ENCODE measurements around the gene TMEM163.
"Not testable (repeated sequence)": the region's sequence is repeated elsewhere in the genome, so short reads cannot be mapped to it uniquely, and the experiment has no call there.

TMEM163 gene

DNA sequence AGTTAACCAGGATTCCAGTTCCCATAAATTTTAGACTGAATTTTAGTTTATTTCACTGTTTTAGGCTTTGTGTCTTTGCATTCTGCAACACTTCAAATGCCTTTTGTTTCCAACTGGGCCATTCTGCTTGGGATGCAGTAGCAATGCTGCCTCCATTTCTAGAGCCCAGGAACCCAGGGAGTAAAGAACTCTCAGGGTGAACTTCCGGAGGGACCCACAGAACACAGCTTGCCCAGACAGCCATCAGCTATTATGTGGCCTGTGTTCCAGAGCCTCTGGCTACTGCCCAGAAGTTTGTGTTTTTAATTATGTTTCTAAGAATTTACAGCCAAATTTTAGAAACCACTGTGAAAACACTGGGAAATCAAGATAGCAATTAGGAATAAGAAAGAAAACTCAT is 145.1 kb downstream of the TMEM163 start:
- DNase-seq: no peak

- no peak for DNase-seq
Observed at GRCh38 chr2:134573085-134573370, 145.8 kb downstream of the TMEM163 start.

- DNase-seq: no peak
Observed at GRCh38 chr2:134572314-134573084, 146.3 kb downstream of the TMEM163 start.

DNA sequence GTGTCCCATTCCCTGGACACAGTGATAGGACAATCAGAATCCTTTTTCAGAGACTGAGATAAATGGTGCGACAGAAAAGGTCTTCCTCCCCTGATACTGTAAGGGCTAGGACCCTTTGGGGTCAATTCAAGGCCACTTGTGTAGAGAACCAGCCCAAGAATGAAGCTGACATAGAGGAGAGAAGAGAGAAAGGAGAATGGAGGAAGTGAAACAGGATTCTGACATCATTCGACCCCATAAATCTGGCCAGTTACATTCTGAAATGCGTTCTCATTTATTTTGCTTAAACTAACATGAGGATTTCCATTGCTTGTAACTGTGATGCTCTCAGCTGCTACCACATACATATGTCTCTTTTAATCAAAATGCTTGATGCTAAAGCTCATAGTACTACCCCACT is 148.1 kb downstream of the TMEM163 start:
- no peak for DNase-seq

DNA sequence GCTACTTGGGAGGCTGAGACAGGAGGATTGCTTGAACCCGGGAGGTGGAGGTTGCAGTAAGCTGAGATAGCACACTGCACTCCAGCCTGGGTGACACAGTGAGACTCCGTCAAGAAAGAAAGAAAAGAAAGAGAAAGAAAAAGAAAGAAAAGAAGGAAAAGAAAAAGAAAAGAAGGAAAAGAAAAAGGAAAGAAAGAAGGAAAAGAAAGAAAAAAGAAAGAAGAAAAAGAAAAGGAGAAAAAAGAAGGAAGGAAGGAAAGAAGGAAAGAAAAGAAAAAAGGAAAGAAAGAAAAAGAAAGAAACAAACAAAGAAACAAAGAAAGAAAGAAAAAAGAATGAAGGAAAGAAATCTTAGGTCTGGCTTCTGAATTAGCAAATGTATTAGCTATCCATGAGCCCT is 150.4 kb downstream of the TMEM163 start:
- no peak for DNase-seq

- no peak for DNase-seq
Observed at GRCh38 chr2:134567666-134568065, 151.1 kb downstream of the TMEM163 start.

GRCh38 chr2:134564955-134565354 is 153.8 kb downstream of the TMEM163 start:
- not testable (repeated sequence) for DNase-seq

GRCh38 chr2:134564549-134564948 is 154.3 kb downstream of the TMEM163 start:
- DNase-seq: no peak

DNA sequence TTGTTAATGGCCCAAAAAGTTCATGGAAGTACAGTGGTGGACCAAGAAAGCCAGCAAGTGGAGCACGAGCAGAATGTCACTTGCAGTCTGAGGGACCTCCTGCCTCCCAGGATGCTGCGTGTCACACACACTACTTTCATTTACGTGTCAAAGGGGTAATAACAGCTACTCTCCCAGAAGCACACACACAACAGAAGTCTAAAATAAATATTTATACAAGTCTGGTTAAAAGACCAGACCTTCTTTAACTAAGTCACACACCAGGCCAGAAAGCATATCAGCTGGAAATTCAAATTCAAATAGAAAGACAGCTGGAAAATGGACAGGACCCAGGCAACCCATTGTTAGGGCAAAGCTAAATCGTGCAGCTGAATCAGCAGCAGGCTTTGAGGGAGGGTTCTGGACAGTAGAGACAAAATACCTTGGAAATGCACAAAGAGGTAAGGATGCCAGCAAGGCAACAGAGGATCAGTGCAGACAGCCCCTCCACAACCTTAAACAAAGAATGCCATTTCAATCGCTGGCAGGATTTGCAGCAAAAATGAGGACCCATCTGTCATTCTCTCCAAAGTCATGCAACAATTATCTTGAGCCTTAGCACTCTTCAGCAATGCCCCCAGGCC is 160.5 kb downstream of the TMEM163 start:
- no peak for DNase-seq

DNA sequence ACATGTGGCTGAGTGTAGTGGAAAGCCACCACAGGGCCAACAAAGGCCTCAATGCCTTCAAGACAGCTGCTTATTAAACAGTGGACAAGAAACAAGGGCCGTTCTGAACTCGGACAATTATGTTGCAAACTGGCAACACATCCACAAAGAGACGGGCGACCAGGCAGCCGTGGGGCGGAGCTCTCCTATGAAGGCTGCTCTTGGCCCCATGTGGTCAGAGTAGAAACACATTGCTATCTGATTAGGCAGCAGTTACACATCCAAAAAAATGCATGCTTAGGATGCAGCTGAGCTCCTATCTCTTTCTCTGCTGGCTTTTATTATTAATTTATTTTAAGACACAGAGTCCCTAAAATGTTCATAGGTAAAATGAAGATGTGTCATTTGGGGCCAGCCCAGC is 163.4 kb downstream of the TMEM163 start:
- DNase-seq: no peak

GRCh38 chr2:134553657-134554056 is 165.1 kb downstream of the TMEM163 start:
- DNase-seq: no peak

- DNase-seq: no peak
Observed at GRCh38 chr2:134550566-134551164, 168.1 kb downstream of the TMEM163 start.

- no peak for DNase-seq
Observed at GRCh38 chr2:134549104-134549503, 169.7 kb downstream of the TMEM163 start.

DNA sequence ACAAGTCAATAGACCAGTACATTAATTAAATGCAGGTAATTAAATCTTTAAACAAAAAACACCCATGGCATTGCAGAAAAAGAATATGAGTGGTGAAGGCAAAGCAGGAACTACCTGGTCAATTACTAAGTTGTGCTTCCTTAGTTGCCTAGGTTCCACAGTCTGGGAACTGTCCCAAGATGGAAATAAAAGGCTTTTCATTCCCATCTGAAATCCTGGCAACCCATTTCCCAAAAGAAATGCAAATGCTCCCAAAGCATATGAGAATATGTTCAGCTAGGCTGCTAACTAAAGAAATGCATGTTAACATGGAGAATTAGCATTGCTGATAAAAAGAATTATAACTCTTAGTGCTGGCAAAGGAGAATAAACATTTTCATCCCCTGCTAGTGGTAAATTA is 177.8 kb downstream of the TMEM163 start:
- no peak for DNase-seq

GRCh38 chr2:134539981-134540380 is 178.8 kb downstream of the TMEM163 start:
- no peak for DNase-seq

DNA sequence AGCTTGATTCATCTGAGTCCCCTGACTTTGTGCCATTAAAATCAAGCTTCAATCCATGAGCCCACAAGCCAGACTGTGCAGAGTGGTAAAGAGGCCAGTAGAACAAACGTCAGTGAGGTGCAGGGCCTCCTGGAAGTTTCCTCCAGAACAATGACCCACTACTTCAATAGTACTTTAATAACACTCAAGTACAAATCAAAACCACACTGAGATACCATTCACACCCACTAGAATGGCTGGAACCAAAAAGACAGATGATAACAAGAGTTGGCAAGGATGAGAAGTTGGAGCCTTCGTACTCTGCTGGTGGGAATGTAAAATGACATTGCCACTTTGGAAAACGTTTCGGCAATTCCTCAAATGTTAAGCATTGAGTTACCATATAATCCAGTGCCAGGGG is 181.1 kb downstream of the TMEM163 start:
- DNase-seq: no peak

GRCh38 chr2:134537121-134537520 is 181.7 kb downstream of the TMEM163 start:
- no peak for DNase-seq

GRCh38 chr2:134536296-134536695 is 182.5 kb downstream of the TMEM163 start:
- DNase-seq: no peak

DNA sequence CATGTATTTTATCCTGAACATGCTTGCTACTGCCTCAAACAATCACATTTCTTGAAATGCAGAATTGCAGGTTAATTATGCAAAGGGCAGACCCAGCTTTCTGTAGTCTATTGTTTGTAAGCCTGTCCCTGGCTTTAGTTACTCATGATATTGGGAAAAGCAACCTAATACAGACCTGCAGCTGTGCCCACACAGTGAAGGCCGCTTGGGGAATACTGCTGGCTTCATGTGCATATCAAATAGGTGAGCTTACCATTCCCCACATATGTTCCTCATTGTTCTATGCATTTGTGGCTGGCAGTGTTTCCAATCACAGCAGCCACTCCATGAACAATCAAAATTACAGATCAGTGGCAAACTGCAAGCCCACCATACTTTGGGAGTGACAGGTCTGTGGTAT is 186.3 kb downstream of the TMEM163 start:
- DNase-seq: no peak

DNA sequence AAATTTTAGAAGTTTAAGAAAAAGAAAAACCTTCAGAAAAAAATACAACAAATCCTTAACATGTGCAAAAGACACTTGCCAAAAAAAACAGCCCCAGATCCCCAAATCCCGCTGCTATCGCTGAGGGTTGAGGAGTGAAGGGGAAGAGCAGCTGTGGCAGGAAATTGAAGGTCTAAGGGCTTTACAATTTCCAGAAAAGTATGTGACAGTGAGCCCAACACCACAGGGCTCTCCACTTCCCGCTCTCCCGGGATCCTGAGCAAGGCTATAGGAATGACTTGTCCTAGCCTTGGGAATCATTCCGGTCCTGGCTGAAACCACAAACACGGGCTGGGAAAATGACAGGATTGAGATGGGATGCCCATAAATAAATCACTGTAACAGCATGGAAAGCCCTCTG is 191.4 kb downstream of the TMEM163 start:
- no peak for DNase-seq

GRCh38 chr2:134522496-134523455 is 196.0 kb downstream of the TMEM163 start:
- no peak for DNase-seq

DNA sequence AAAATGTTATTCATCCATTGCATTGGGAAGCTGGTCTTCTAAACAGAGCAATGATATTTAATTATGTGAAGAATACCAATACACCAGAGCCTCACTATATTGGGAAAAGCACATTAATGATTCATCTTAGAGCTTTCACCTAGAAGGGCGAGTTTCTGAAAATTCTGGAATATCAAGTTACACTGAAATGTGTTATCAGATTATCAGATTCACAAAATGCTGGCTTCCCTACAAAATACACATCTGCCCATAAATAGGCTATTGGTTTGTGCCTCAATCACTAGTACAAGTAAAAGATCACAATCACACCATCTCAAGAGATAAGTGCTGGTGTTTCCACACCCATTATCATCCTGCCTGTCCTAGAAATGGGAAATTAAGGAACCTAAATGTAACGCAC is 200.7 kb downstream of the TMEM163 start:
- no peak for DNase-seq

- no peak for DNase-seq
Observed at GRCh38 chr2:134515137-134515536, 203.7 kb downstream of the TMEM163 start.
